GM19328 (cell line): Measurements from ENCODE around the gene KLRB1.
"Not testable (repeated sequence)": the region's sequence is repeated elsewhere in the genome, so short reads cannot be mapped to it uniquely, and the experiment has no call there.

Experiments
- ATAC-seq: cut with Tn5 transposase; IDR thresholded peaks from one replicate; pipeline ENCODE4 v1.9.1; 2021; ENCODE audit warnings: mild to moderate bottlenecking, moderate library complexity; ENCODE audit not compliant: unreplicated experiment

KLRB1 gene

GRCh38 chr12:9545489-9545888, 62.2 kb downstream of the KLRB1 start:
- ATAC-seq = not testable (repeated sequence)
